ENCODE measurements around the gene RABGAP1L. TPM values are rescaled to one million over a fixed set of nuclear protein-coding genes. Genes with fewer than 3 reads are reported as not detected.

The RABGAP1L gene
- total and polyA plus RNA-seq, 10 of the 15 experiments (the other 5 are each of a cell fraction or from before 2014, with no cell fraction given) = 5.8 to 194 (median 113) TPM

DNA sequence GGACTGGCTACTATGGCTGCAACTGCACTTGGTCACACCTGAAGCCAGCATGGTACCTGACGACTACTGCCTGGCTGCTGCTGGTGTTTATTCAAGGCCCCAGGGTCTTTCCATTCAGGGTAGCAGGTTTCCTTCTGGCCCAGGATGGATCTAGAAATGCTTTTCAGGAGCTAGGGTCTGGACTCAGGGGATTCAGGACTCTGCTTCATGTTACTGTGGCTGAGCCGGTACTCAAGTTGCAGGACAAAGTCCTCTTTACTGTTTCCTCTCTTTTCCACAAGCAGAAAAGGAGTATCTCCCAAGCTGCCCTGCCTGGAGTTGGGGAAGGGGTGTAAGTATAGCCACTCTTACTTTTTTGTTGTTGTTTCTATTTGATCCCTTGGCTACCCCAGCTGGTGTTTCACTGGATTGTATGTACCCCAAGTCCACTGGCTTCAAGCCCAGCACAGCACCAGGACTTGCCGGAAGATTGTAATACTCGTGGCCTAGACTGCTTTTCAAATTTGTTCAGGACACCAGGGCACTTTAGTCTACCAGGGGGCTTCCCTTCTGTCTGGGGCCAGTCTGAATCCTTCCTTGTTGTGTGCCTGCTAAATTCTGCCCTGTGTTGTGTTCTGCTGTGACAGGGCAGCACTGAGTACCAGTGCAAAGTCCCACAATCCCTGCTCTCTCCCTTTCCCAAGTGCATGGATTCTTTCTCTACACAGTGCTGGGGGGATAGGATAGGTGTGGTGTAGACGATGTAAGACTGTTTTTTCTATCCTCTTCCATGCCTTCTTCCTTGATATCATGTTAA lies 536.9 kb downstream of the RABGAP1L start:
- WGBS (ENCODE audit: insufficient coverage, insufficient replicate concordance, low lambda C conversion rate, missing lambda C conversion rate) = 87% methylated on average over 5 of the region's 5 CpGs
- CTCF ChIA-PET = no interaction called here
- H3K4me2 ChIP-seq (ENCODE audit: control insufficient read depth, insufficient read depth) = no peak overlapping the region
- no peaks in the 10 kb centered on the region for H3K9me3 ChIP-seq (replicated peaks; ENCODE audit: control insufficient read depth, insufficient read depth, low read length)
- H3K4me3 ChIP-seq = no peak overlapping the region
- no peaks in the 10 kb centered on the region for H3K79me2 ChIP-seq (ENCODE audit: control insufficient read depth, insufficient read depth, low read length)
- H4K20me1 ChIP-seq (ENCODE audit: control insufficient read depth, insufficient read depth) = no peaks in the 10 kb centered on the region
- SMC1A ChIA-PET (ENCODE audit: uncharacterized antibody, unreplicated experiment) = no interaction called here
- H3K4me1 ChIP-seq (ENCODE audit: control insufficient read depth, insufficient read depth, low read length) = no peaks in the 10 kb centered on the region
- DNase-seq (ENCODE audit: low read depth, low spot score) (no peak), ATAC-seq (no peak), FAIRE-seq (no peak)
- intact Hi-C loops (cut with micrococcal nuclease; ENCODE audit: unreplicated experiment) = no loop called here
- in situ Hi-C loops (cut with MboI) = no loop called here
- no peak overlapping the region for H2AFZ ChIP-seq (ENCODE audit: control insufficient read depth, low read depth, low read length)
- RAD21 ChIA-PET (ENCODE audit: unreplicated experiment) = no interaction called here
- TF ChIP-seq MXI1 (IDR thresholded peaks at IDR 0.05; ENCODE audit: low read depth, low read length) (no peak), KLF5 (IDR thresholded peaks at IDR 0.05; ENCODE audit: partially characterized antibody) (no peak), RAD51 (IDR thresholded peaks at IDR 0.05) (no peak), EZH2 (IDR thresholded peaks at IDR 0.05; ENCODE audit: borderline replicate concordance, control insufficient read depth, low read depth, low read length) (no peak), RFX5 (IDR thresholded peaks at IDR 0.05; ENCODE audit: low read depth, low read length) (no peak), PKNOX1 (IDR thresholded peaks at IDR 0.05) (no peak), ZNF207 (IDR thresholded peaks at IDR 0.05; ENCODE audit: borderline replicate concordance) (no peak), IKZF1 (conservative IDR thresholded peaks at IDR 0.05) (no peak)
- no TSS peak for BruUV-seq (replicated peaks)
- no peaks in the 10 kb centered on the region for H3K27me3 ChIP-seq (replicated peaks in 1 of 2; ENCODE audit: control insufficient read depth in 2 of 2, insufficient read depth in 2 of 2, low read length in 1 of 2)
- peaks cover 0 to 2% of the 10 kb centered on the region in 2 experiments; a peak in 2 of 4 replicates for H3K36me3 ChIP-seq (ENCODE audit: control insufficient read depth in 2 of 2, insufficient read depth in 2 of 2, low read length in 1 of 2)
- POLR2A ChIA-PET = no interaction called here
- H3K27ac ChIP-seq (ENCODE audit: control insufficient read depth, insufficient read depth) = no peak overlapping the region
- H3K9ac ChIP-seq (ENCODE audit: control insufficient read depth, insufficient read depth, low read length) = no peak overlapping the region

Data from GM12878 (cell line).